DMS53 (cell line): ENCODE results near the gene SVIP.

Experiments
- DNase-seq: peaks from one replicate; lab custom pipeline; 2025; lab: John Stamatoyannopoulos, UW

SVIP gene

DNA sequence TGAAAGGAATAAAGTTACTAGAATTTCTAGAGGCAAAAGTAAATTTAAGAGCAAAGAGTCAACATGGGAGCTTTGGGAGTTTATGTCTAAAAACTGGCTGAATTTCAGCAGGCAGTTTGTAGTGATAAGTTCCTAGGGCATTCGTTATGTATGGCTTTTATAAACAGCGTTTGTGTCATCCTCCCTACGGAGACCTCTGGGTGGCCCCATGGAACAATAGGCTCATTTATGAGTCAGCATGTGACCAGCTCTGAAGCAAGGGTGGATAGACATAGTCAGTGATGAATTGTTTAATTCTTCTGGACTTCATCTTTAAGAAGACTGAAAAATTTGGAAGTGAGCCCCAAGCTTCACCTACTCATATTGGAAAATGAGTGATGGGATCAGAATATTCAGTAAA, 37.1 kb downstream of the SVIP start:
- peak; percentile 51 for DNase-seq

DNA sequence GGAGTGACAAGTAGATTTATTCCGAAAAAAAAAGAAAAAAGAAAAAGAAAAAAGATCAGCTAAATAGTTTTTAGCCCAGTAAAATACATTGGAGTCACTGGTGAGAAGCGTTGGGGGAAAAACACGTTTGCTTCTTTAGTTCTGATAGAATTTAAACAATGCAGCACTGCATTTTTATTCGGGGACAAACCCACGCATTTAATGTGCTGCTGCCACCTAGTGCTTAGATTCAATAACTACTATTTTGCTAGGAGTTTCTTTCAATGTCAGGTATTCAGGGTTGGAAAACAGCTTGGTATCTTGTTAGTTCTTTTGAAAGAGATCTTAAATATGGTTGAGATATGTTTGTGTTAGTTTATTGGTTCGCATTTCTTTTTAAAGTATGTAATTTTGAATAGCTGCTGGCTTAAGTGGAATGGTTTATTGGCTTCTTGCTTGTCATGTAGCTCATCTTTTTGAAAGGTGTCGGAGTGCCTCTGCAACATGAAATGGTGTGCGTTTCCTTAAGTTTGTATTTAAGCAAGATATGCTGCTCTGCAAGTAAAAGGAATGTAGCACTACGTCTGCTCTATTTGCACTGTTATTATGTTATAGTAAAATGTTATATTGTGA, 41.9 kb downstream of the SVIP start:
- peak; percentile 79 for DNase-seq

DNA sequence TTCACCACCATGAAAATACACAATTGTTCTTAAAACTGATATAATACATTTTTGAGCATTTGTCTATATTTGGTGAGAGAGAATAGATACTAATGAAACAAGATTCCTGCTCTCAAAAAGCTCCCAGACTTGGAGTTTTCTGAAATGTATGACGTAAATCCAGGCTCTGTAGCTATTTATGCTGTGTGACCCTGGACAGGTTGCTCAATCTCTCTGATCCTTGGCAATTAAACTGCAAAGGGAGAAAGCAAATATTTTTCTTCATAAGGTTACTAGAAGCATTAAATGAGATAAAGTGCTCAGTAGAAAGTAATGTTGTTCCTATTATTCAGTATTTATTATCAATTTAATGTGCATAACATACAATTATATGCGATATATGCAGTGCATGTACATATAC, 42.5 kb downstream of the SVIP start:
- no peak for DNase-seq

DNA sequence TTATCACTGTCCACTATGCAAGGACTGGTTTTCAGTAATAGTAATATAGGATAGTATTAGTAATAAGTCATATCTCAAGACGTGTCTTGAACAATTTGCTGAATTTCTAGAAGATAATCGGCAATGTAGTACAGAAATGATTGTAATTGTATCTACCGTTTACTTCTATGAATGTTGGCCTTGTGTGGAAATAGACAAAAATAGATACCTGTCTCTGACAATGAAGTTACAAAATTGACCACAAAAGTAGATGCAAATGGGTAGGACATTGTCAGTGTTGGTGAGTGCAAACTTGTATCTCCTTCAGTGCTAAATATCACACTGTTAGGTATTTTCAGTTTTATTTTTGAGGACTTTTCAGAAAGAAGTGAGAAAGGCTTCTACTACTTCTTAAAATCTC, 43.1 kb downstream of the SVIP start:
- DNase-seq: no peak

DNA sequence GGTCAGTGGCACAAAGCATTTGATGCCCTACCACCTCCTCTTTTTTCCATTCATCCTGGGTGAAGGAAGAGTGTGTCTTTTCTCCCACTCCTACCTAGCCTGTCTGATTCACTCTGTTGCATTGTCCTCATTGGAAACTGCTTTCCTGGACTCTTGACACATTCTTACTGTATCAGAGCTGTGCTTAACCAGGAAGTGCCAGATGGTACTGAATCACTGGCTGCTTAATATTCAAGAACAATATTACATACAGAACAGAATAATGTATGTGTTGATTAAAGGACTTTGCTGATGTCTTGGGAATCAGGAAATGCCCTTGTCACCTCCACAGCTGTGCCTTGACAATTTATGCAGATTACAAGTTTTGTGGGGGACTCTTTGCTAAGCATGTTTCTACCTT, 44.4 kb downstream of the SVIP start:
- peak; percentile 36 for DNase-seq

DNA sequence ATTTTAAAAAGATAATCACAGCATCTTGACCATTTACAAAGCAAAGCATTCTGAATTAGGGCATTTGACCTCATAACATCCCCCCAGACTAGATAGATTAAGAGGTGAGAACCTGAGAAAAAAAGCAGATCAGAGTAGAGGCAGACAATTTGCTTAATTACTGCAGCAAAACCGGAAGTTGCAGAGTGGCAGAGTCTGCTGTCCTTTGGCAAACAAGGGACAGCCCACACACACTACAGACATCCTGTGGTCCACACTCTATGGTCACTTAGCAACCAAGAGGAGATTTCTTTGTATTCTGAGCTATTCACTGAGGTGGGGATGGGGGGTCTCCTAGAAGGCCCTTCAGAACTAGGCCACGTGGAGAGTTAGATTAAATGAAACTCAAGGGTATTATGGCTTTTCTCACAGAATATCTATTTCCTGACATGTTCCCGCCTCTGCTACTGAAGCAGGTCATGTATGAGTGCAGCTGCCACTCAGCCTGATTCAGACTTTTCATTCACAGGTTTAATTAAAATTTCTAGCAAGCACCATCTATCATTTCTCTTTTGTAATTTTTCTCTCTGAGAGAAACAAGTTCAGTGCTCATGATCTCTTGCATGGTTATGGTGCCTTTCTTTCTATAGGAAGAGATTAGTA, 48.5 kb downstream of the SVIP start:
- peak; percentile 71 for DNase-seq

DNA sequence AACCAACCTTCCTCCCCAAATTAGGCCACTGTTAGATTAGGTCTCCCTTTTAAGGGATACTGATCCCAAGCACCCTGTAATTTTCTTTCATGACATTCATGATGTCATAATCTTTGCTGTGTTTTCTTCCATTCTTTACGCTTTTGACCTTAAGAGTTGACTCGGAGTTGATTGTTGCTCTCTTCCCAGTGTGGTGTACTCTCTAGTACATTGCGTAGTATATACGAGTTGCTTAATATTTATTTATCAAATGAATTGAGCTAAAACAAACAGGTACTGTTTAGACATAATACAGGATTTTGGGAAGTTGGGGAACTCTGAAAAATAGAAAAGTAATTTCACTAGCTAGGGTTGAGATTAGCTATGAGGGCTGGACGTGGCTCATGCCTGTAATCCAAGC, 49.8 kb downstream of the SVIP start:
- DNase-seq: no peak

DNA sequence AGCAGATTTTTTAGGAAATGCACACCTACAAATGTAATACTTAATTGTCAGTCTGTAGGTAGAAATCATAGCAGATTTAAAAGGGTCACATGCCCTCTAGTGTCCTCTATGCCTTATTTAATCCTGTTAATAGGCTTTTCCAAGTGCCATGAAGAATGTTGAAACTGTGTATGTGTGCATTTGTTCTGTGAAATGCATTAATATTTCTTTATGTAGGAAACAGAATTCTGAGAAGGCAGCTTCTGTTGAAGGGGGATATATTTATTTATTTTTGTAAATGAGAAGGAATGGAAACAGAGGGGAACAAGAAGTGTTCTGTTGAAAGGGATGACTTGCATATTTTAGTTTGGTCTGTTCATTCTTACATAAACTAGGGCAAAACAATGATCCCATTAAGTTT, 51.0 kb downstream of the SVIP start:
- peak; percentile 53 for DNase-seq

DNA sequence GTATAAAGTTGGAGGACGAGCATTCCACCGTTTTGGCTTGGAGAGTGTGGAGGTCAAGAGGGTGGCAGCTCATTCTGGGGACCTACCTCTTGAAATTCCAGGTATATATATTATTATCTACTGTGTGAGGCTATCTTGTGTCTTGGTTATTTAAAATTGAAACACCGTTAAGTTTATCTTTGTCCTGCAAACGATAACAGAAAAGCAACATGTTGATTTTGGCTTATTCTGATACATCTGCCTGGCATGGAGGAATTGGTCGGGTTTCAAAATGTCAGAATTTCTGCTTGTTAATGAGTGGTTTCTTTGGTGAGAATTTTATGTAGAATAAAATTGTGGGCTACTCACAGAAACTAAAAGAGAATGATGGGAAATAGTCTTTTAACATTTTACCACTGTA, 54.4 kb downstream of the SVIP start:
- no peak for DNase-seq

DNA sequence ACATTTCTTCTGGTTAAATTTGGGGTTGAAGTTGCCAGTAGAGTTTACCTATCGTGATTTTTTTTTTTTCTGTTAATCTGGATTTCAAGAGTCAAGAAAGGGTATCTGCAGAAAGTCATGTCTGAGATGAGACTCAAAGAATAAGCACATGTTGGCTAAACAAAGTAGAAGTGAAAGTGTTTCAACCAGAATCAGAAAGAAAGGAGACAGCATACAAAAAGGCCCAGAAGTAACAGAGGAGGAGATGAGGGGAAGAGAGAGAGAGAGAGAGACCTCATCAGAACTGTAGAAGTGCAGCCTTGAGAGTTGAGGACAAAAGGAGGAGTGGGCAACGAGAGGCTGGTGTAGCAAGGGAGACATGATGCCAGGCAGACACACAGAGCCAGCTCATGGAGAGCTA, 54.9 kb downstream of the SVIP start:
- DNase-seq: no peak

DNA sequence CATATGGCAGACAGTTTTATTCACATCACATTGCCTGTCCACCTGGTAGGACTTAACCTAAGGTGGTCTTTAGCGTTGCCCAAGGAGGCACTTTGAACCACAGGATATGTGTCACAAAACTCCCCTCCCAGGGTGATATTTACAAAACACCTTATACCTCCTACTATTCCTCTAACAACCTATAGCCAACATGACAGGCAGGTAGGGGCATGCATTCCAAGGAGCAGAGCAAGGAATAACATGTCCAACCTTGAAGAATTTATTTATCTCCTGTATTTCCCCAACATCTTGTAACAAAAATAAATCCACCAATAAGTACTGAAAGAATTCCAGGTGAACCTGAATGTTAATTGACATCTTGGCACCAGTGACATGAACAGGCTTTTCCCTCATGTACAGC, 60.5 kb downstream of the SVIP start:
- no peak for DNase-seq
